ENCODE measurements around the gene MAP3K9.

MAP3K9 gene

DNA sequence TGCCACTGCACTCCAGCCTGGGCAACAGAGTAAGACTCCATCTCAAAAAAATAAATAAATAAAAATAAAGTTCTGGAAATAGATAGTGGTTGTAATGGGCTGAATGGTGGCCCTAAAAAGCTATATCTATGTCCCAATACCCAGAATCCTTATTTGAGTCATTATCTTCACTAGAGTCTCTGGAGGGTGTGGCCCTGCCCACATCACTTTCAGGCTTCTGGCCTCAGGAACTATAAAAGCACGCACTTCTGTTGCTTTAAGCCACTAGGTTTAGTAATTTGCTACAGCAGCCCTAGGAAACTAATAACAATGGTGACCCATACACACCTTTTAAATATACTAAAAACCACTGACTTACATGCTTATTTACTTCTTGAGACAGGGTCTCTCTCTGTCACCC, 49.9 kb downstream of the MAP3K9 start:
- TF ChIP-seq, protein P1, sequence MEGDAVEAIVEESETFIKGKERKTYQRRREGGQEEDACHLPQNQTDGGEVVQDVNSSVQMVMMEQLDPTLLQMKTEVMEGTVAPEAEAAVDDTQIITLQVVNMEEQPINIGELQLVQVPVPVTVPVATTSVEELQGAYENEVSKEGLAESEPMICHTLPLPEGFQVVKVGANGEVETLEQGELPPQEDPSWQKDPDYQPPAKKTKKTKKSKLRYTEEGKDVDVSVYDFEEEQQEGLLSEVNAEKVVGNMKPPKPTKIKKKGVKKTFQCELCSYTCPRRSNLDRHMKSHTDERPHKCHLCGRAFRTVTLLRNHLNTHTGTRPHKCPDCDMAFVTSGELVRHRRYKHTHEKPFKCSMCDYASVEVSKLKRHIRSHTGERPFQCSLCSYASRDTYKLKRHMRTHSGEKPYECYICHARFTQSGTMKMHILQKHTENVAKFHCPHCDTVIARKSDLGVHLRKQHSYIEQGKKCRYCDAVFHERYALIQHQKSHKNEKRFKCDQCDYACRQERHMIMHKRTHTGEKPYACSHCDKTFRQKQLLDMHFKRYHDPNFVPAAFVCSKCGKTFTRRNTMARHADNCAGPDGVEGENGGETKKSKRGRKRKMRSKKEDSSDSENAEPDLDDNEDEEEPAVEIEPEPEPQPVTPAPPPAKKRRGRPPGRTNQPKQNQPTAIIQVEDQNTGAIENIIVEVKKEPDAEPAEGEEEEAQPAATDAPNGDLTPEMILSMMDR (IDR thresholded peaks at IDR 0.05; ENCODE audit: insufficient read depth, low read length) = no peak
- TF ChIP-seq POLR2AphosphoS5 (IDR thresholded peaks at IDR 0.05; ENCODE audit: low read depth) = no peak
- Histone ChIP-seq H3K27ac (replicated peaks) (no peak overlapping the region), H3K4me3 (replicated peaks; ENCODE audit: insufficient read depth, low read length) (no peak overlapping the region), H3K27me3 (ENCODE audit: insufficient read depth, poor library complexity, severe bottlenecking) (no peaks in the 10 kb centered on the region)
- DNase-seq (ENCODE audit: low read depth in 1 of 2, low spot score in 1 of 2) = no peak

DNA sequence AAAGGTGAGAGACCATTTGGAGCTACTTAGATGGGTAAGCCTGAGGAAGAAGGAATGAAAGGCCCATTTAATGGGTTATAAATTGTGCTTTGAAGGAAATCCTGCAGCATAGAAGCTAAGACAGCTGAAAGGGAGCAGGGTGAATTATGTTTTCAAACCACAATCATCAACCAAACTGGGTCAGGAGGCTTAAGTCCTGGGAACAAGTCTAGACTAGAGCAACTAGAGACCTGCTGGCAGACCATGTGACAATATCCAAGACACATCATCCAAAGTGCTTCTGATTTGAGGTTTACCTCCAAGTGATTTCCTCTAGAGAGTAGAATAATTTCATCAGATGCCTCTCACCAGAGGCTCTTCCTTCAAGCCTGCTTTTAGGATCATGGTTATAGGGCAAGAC, 53.7 kb downstream of the MAP3K9 start:
- DNase-seq (ENCODE audit: low read depth in 1 of 2, low spot score in 1 of 2) = no peak
- H3K27ac ChIP-seq (replicated peaks) = no peak overlapping the region
- no peak for TF ChIP-seq POLR2AphosphoS5 (IDR thresholded peaks at IDR 0.05; ENCODE audit: low read depth)
- TF ChIP-seq GABPA (IDR thresholded peaks at IDR 0.05; ENCODE audit: low read depth) = no peak
- TF ChIP-seq, protein P1 (IDR thresholded peaks at IDR 0.05; ENCODE audit: insufficient read depth, low read length) = no peak
- TF ChIP-seq, protein P2, sequence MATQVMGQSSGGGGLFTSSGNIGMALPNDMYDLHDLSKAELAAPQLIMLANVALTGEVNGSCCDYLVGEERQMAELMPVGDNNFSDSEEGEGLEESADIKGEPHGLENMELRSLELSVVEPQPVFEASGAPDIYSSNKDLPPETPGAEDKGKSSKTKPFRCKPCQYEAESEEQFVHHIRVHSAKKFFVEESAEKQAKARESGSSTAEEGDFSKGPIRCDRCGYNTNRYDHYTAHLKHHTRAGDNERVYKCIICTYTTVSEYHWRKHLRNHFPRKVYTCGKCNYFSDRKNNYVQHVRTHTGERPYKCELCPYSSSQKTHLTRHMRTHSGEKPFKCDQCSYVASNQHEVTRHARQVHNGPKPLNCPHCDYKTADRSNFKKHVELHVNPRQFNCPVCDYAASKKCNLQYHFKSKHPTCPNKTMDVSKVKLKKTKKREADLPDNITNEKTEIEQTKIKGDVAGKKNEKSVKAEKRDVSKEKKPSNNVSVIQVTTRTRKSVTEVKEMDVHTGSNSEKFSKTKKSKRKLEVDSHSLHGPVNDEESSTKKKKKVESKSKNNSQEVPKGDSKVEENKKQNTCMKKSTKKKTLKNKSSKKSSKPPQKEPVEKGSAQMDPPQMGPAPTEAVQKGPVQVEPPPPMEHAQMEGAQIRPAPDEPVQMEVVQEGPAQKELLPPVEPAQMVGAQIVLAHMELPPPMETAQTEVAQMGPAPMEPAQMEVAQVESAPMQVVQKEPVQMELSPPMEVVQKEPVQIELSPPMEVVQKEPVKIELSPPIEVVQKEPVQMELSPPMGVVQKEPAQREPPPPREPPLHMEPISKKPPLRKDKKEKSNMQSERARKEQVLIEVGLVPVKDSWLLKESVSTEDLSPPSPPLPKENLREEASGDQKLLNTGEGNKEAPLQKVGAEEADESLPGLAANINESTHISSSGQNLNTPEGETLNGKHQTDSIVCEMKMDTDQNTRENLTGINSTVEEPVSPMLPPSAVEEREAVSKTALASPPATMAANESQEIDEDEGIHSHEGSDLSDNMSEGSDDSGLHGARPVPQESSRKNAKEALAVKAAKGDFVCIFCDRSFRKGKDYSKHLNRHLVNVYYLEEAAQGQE (IDR thresholded peaks at IDR 0.05; ENCODE audit: insufficient replicate concordance, low read depth) = no peak
- no peak for TF ChIP-seq SPI1 (IDR thresholded peaks at IDR 0.05; ENCODE audit: borderline replicate concordance, low read depth)
- H3K27me3 ChIP-seq (ENCODE audit: insufficient read depth, poor library complexity, severe bottlenecking) = no peaks in the 10 kb centered on the region
- no peak overlapping the region for H3K4me3 ChIP-seq (replicated peaks; ENCODE audit: insufficient read depth, low read length)

DNA sequence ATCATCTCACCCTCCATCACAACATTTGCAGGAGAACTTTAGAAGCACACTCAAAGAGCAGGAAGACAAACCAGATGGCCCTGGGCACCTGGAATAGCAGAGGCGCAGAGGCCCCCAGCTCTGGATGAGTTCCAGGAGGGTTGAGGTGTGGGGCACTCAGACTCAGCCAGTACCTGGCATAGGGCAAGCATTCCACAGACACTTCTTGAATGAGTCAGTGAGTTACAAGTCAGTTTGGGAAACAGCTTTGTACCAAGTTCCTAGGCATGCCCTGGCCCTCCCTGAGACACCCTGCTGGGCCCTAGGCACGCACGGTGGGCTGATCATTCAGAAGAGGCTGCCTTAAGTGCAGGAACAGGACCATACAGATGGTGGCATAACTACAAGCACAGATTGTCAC, 54.3 kb downstream of the MAP3K9 start:
- DNase-seq (ENCODE audit: low read depth in 1 of 2, low spot score in 1 of 2) = no peak
- Histone ChIP-seq H3K27me3 (ENCODE audit: insufficient read depth, poor library complexity, severe bottlenecking) (no peaks in the 10 kb centered on the region), H3K4me3 (replicated peaks; ENCODE audit: insufficient read depth, low read length) (no peak overlapping the region), H3K27ac (replicated peaks) (no peak overlapping the region)
- TF ChIP-seq, protein P1 (IDR thresholded peaks at IDR 0.05; ENCODE audit: insufficient read depth, low read length) = no peak
- TF ChIP-seq GABPA (IDR thresholded peaks at IDR 0.05; ENCODE audit: low read depth) (no peak), POLR2AphosphoS5 (IDR thresholded peaks at IDR 0.05; ENCODE audit: low read depth) (no peak), SPI1 (IDR thresholded peaks at IDR 0.05; ENCODE audit: borderline replicate concordance, low read depth) (no peak)
- TF ChIP-seq, protein P2 (IDR thresholded peaks at IDR 0.05; ENCODE audit: insufficient replicate concordance, low read depth) = no peak

DNA sequence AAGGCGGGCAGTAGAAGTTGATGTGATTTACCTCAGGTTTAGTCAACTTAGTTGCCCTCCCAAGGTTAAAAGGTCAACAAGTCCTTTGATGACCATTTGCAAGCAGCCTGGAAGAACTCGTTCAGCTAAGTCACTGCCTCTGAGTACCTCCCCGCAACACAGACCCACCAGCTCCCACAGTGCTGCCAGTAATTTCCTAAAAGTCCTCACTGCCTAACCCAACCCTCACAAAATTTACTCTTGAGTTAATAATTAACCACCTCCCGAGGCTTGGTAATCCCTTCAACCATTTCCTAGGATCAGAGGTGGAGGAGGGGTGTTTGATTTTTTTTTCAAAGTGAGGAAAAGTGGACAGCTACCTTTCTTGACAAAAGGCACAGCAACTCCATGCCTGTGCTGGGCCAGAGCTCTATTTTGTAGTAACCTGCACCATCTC, 55.8 kb downstream of the MAP3K9 start:
- no peak overlapping the region for H3K4me3 ChIP-seq (replicated peaks; ENCODE audit: insufficient read depth, low read length)
- TF ChIP-seq GABPA (IDR thresholded peaks at IDR 0.05; ENCODE audit: low read depth) = no peak
- no peak for TF ChIP-seq POLR2AphosphoS5 (IDR thresholded peaks at IDR 0.05; ENCODE audit: low read depth)
- no peak for TF ChIP-seq SPI1 (IDR thresholded peaks at IDR 0.05; ENCODE audit: borderline replicate concordance, low read depth)
- TF ChIP-seq, protein P2 (IDR thresholded peaks at IDR 0.05; ENCODE audit: insufficient replicate concordance, low read depth) = no peak
- TF ChIP-seq, protein P1 (IDR thresholded peaks at IDR 0.05; ENCODE audit: insufficient read depth, low read length) = no peak
- H3K27me3 ChIP-seq (ENCODE audit: insufficient read depth, poor library complexity, severe bottlenecking) = no peaks in the 10 kb centered on the region
- no peak overlapping the region for H3K27ac ChIP-seq (replicated peaks)
- DNase-seq (ENCODE audit: low read depth in 1 of 2, low spot score in 1 of 2) = no peak

Measured in HL-60 (cell line).